SU-DHL-6 (cell line): ENCODE data around the gene ADAD2.

Experiments
- H2AFZ ChIP-seq: fragments of 200-600 bp; sonication (generic); 2 replicates; pipeline ENCODE4 v1.6.1; 2014; ENCODE audit warnings: low read depth, mild to moderate bottlenecking, moderate library complexity, mixed read lengths, antibody characterized with exemption, low read length; ENCODE audit not compliant: severe bottlenecking
- H3F3A ChIP-seq: fragments of 200-600 bp; shearing (Covaris generic); 2 replicates; pipeline ENCODE4 v1.6.0; 2016; ENCODE audit warnings: antibody characterized with exemption, mild to moderate bottlenecking; ENCODE audit not compliant: insufficient read depth
- H3K27ac ChIP-seq: fragments of 200-600 bp; sonication (generic); 2 replicates; pipeline ENCODE4 v1.5.1; 2016; ENCODE audit warnings: low read depth, mild to moderate bottlenecking, low read length, moderate library complexity, mixed read lengths
- H3K27me3 ChIP-seq: fragments of 200-600 bp; sonication (generic), shearing (Covaris generic); 2 replicates; pipeline ENCODE4 v1.6.0; 2014; ENCODE audit warnings: mild to moderate bottlenecking, low read length
- H3K36me3 ChIP-seq: fragments of 200-600 bp; sonication (generic); 2 replicates; pipeline ENCODE4 v1.6.1; 2014; ENCODE audit warnings: mild to moderate bottlenecking, low read length, mixed read lengths
- H3K4me2 ChIP-seq: fragments of 300-600, 200-600 bp; shearing (Covaris generic), sonication (generic); 2 replicates; pipeline ENCODE4 v1.6.0; 2014; ENCODE audit warnings: low read length, low read depth, mild to moderate bottlenecking; ENCODE audit not compliant: poor library complexity, severe bottlenecking
- H3K4me3 ChIP-seq: fragments of 200-600 bp; sonication (generic); 2 replicates; pipeline ENCODE4 v1.5.1; 2014; ENCODE audit warnings: antibody characterized with exemption, low read length, mild to moderate bottlenecking, mixed read lengths; ENCODE audit not compliant: insufficient read depth, poor library complexity, severe bottlenecking
- H3K79me2 ChIP-seq: fragments of 200-600 bp; sonication (generic); 2 replicates; pipeline ENCODE4 v1.6.1; 2014; ENCODE audit warnings: mild to moderate bottlenecking, low read length, moderate library complexity; ENCODE audit not compliant: insufficient read depth
- H3K9ac ChIP-seq: fragments of 200-600 bp; sonication (generic); 2 replicates; pipeline ENCODE4 v1.7.0; 2014; ENCODE audit warnings: mild to moderate bottlenecking, low read length
- H3K9me2 ChIP-seq: fragments of 200-600 bp; sonication (generic); replicated peaks from 2 replicates; pipeline ENCODE4 v1.6.1; 2014; ENCODE audit warnings: low read length; ENCODE audit not compliant: insufficient read depth
- H3K9me3 ChIP-seq: fragments of 200-600 bp; sonication (generic); 2 replicates; pipeline ENCODE4 v1.6.1; 2014; ENCODE audit warnings: low read length, mixed read lengths; ENCODE audit not compliant: insufficient read depth
- H4K20me1 ChIP-seq: fragments of 200-600 bp; sonication (generic); 2 replicates; pipeline ENCODE4 v1.6.1; 2014; ENCODE audit warnings: low read depth, mild to moderate bottlenecking, antibody characterized with exemption, low read length, moderate library complexity, mixed read lengths
- CTCF ChIP-seq: fragments of 200-600 bp; sonication (generic); IDR thresholded peaks from one replicate; pipeline ENCODE4 v1.5.1; 2017; ENCODE audit warnings: antibody characterized with exemption, mild to moderate bottlenecking, low read length, moderate library complexity; ENCODE audit not compliant: insufficient read depth, poor library complexity, severe bottlenecking
- EZH2phosphoT487 ChIP-seq: fragments of 200-600 bp; sonication (generic), shearing (Covaris generic); conservative IDR thresholded peaks from 2 replicates; pipeline ENCODE4 v1.6.1; 2018; ENCODE audit warnings: mild to moderate bottlenecking, antibody characterized with exemption, low read length, moderate library complexity, mixed read lengths

The ADAD2 gene

DNA sequence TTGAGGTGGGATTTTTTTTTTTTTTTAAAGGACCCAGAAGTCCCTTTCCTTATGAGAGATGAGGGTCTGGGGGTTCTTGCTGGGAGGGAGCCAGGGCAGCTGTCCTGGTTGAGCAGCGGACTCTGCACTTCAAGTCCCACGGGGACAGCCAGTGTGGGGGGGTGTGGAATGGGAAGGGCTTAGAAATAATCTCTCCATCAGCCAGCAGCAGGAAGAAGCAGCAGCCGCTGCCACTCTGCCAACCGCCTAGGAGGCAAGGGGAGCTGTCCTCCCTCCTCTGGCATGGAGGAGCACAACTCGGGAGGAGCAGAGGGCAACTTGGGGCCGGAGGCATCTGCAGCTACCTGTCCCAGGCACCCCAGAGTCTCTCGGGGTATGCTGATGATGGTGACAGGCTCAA lies 49.0 kb downstream of the ADAD2 start, which contains the start of gene KCNG4:
Gene KCNG4, minus strand, starts transcription at position 104 of the 400 bp plus-strand sequence. CDS start 2,527 bp downstream, outside the sequence.
- Histone ChIP-seq H3K27ac (no peak within 1 kb of the TSS), H3K27me3 (no peaks in the 10 kb centered on the region), H3K79me2 (no peaks in the 10 kb centered on the region), H3K9me3 (no peaks in the 10 kb centered on the region), H3K9me2 (no peaks in the 10 kb centered on the region), H4K20me1 (no peaks in the 10 kb centered on the region), H2AFZ (no peak within 1 kb of the TSS), H3K4me2 (no peak within 1 kb of the TSS), H3K36me3 (no peaks in the 10 kb centered on the region), H3F3A (no peaks in the 10 kb centered on the region), H3K4me3 (no peak within 1 kb of the TSS), H3K9ac (no peak within 1 kb of the TSS)
- TF ChIP-seq CTCF, result no peak
- no peak for TF ChIP-seq EZH2phosphoT487

- Histone ChIP-seq H3K4me3 (no peak overlapping the region), H3K4me2 (no peak overlapping the region)
- no peak for TF ChIP-seq EZH2phosphoT487
- no peak for TF ChIP-seq CTCF
Observed at GRCh38 chr16:84240455-84240854, 49.5 kb downstream of the ADAD2 start.

GRCh38 chr16:84241778-84242177 lies 50.8 kb downstream of the ADAD2 start:
- H3F3A ChIP-seq, result no peaks in the 10 kb centered on the region
- no peak overlapping the region for H2AFZ ChIP-seq
- no peak overlapping the region for H3K4me2 ChIP-seq
- TF ChIP-seq CTCF, result no peak
- TF ChIP-seq EZH2phosphoT487, result no peak
- no peak overlapping the region for H3K27ac ChIP-seq
- H4K20me1 ChIP-seq, result no peaks in the 10 kb centered on the region
- no peaks in the 10 kb centered on the region for H3K79me2 ChIP-seq
- H3K9me3 ChIP-seq, result no peaks in the 10 kb centered on the region
- H3K36me3 ChIP-seq, result no peaks in the 10 kb centered on the region
- no peaks in the 10 kb centered on the region for H3K27me3 ChIP-seq
- H3K4me3 ChIP-seq, result no peak overlapping the region
- H3K9ac ChIP-seq, result no peak overlapping the region
- H3K9me2 ChIP-seq, result no peaks in the 10 kb centered on the region

More at GRCh38 chr16:84240455-84240854, 49.5 kb downstream of the ADAD2 start:
- Histone ChIP-seq H3K36me3 (no peaks in the 10 kb centered on the region), H4K20me1 (no peaks in the 10 kb centered on the region), H3K27ac (no peak overlapping the region), H2AFZ (no peak overlapping the region), H3K27me3 (no peaks in the 10 kb centered on the region), H3K9ac (no peak overlapping the region), H3F3A (no peaks in the 10 kb centered on the region), H3K79me2 (no peaks in the 10 kb centered on the region), H3K9me3 (no peaks in the 10 kb centered on the region), H3K9me2 (no peaks in the 10 kb centered on the region)
